Testis (tissue), 2 donors: ENCODE measurements around the gene SLN.

Experiments
- CTCF ChIP-seq, 3 experiments: fragments of 450-650 bp in 2 of 3; fragments of 200-600 bp in 1 of 3; sonication (generic) in 1 of 3; IDR thresholded peaks; one replicate each; pipeline ENCODE4 v1.5.1; 2016 to 2019; ENCODE audit warnings: antibody characterized with exemption in 3 of 3, mild to moderate bottlenecking in 2 of 3, moderate library complexity in 1 of 3
- POLR2A ChIP-seq: fragments of 450-650 bp; IDR thresholded peaks from one replicate; pipeline ENCODE4 v1.6.1; 2017; ENCODE audit warnings: antibody characterized with exemption, mild to moderate bottlenecking, moderate library complexity

DNA sequence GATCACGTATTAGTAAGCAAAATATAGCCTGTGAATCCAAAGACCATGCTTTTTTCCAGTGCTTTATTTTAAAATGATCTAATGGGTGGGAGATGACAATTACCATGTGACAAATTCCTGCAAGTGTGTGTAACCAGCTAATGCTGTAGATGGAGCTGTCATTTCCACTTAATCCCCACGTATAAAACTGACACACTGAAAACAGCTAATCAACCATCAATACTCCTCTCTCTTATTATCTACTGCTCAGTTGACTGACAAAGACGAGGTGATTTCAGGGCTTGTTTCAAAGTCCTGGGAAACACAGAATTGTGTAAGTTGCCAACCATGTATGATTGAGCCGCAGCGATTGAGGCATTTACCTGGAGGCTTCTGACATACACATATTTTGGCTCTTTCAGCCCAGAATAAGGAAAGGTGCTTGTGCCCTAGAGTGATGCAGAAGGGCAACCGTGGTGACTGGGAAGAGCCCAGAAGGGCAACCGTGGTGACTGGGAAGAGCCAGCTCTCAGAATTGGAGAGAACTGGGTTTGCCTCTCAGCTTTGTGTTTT, 9.7 kb downstream of the SLN start:
- TF ChIP-seq CTCF (IDR thresholded peaks at IDR 0.05): no peak
- TF ChIP-seq POLR2A: no peak
